Measurements from ENCODE around the gene CD2AP. TPM values are rescaled to one million over a fixed set of nuclear protein-coding genes. Genes with fewer than 3 reads are reported as not detected.

The CD2AP gene
- polyA plus RNA-seq, 1 experiment = 12.5 TPM

GRCh38 chr6:47567586-47567985, 90.0 kb downstream of the CD2AP start:
- Histone ChIP-seq H3K4me3 (ENCODE audit: low read depth, low read length) (no peak overlapping the region), H3K27me3 (ENCODE audit: control insufficient read depth, insufficient read depth, low read length) (no peaks in the 10 kb centered on the region), H3K9me3 (ENCODE audit: control insufficient read depth, insufficient read depth, low read length) (no peaks in the 10 kb centered on the region), H3K27ac (ENCODE audit: low read depth, low read length) (no peak overlapping the region)
- no peak for DNase-seq (ENCODE audit: low read depth, low spot score)
- CTCF ChIA-PET = no interaction called here
- TF ChIP-seq CTCF (IDR thresholded peaks at IDR 0.05; ENCODE audit: low read depth, low read length) = no peak
- POLR2A ChIA-PET = no interaction called here

GRCh38 chr6:47571488-47571887, 93.9 kb downstream of the CD2AP start:
- CTCF ChIA-PET = no interaction called here
- TF ChIP-seq CTCF (IDR thresholded peaks at IDR 0.05; ENCODE audit: low read depth, low read length) = no peak
- DNase-seq (ENCODE audit: low read depth, low spot score) = no peak
- Histone ChIP-seq H3K9me3 (ENCODE audit: control insufficient read depth, insufficient read depth, low read length) (no peaks in the 10 kb centered on the region), H3K27me3 (ENCODE audit: control insufficient read depth, insufficient read depth, low read length) (no peaks in the 10 kb centered on the region), H3K27ac (ENCODE audit: low read depth, low read length) (no peak overlapping the region), H3K4me3 (ENCODE audit: low read depth, low read length) (no peak overlapping the region)
- POLR2A ChIA-PET = no interaction called here

- H3K27ac ChIP-seq (ENCODE audit: low read depth, low read length) = no peak overlapping the region
- ChIA-PET CTCF (interaction anchor here (0.7 kb wide), 1 partner anchor 14 kb away, joined by 3 read pairs; no protein-coding TSS in a partner anchor), POLR2A (no interaction called here)
- no peak overlapping the region for H3K4me3 ChIP-seq (ENCODE audit: low read depth, low read length)
- no peak for TF ChIP-seq CTCF (IDR thresholded peaks at IDR 0.05; ENCODE audit: low read depth, low read length)
- DNase-seq (ENCODE audit: low read depth, low spot score) = no peak
- H3K9me3 ChIP-seq (ENCODE audit: control insufficient read depth, insufficient read depth, low read length) = no peaks in the 10 kb centered on the region
- no peaks in the 10 kb centered on the region for H3K27me3 ChIP-seq (ENCODE audit: control insufficient read depth, insufficient read depth, low read length)
Observed at GRCh38 chr6:47573109-47573508, 95.5 kb downstream of the CD2AP start.

GRCh38 chr6:47574789-47575188, 97.2 kb downstream of the CD2AP start:
- no peaks in the 10 kb centered on the region for H3K9me3 ChIP-seq (ENCODE audit: control insufficient read depth, insufficient read depth, low read length)
- no peak overlapping the region for H3K4me3 ChIP-seq (ENCODE audit: low read depth, low read length)
- no peaks in the 10 kb centered on the region for H3K27me3 ChIP-seq (ENCODE audit: control insufficient read depth, insufficient read depth, low read length)
- ChIA-PET POLR2A (no interaction called here), CTCF (no interaction called here)
- TF ChIP-seq CTCF (IDR thresholded peaks at IDR 0.05; ENCODE audit: low read depth, low read length) = no peak
- no peak for DNase-seq (ENCODE audit: low read depth, low spot score)
- no peak overlapping the region for H3K27ac ChIP-seq (ENCODE audit: low read depth, low read length)

- H3K27ac ChIP-seq (ENCODE audit: low read depth, low read length) = no peak overlapping the region
- no peak for DNase-seq (ENCODE audit: low read depth, low spot score)
- H3K4me3 ChIP-seq (ENCODE audit: low read depth, low read length) = no peak overlapping the region
- no peaks in the 10 kb centered on the region for H3K9me3 ChIP-seq (ENCODE audit: control insufficient read depth, insufficient read depth, low read length)
- H3K27me3 ChIP-seq (ENCODE audit: control insufficient read depth, insufficient read depth, low read length) = no peaks in the 10 kb centered on the region
- POLR2A ChIA-PET = no interaction called here
- CTCF ChIA-PET = no interaction called here
- TF ChIP-seq CTCF (IDR thresholded peaks at IDR 0.05; ENCODE audit: low read depth, low read length) = no peak
Observed at GRCh38 chr6:47579040-47579439, 101.5 kb downstream of the CD2AP start.
